K562 (cell line): ENCODE measurements around the gene RCL1. TPM values are rescaled to one million over a fixed set of nuclear protein-coding genes. Genes with fewer than 3 reads are reported as not detected.

ENCODE experiments used
- CREB3 ChIP-seq: fragments of 450-650 bp; conservative IDR thresholded peaks from 2 replicates; pipeline ENCODE4 v1.6.1; 2016; ENCODE audit warnings: missing genetic modification characterization, low read depth, mild to moderate bottlenecking, missing compliant biosample characterization, moderate library complexity
- CXXC5 ChIP-seq: fragments of 250-450 bp; sonication (Bioruptor Pico); IDR thresholded peaks from 2 replicates; pipeline ENCODE4 v1.8.0; 2022; ENCODE audit warnings: inconsistent platforms, mild to moderate bottlenecking, moderate library complexity
- EP400 ChIP-seq: fragments of 450-650 bp; IDR thresholded peaks from 2 replicates; pipeline ENCODE4 v1.6.1; 2017; ENCODE audit warnings: antibody characterized with exemption, mild to moderate bottlenecking, moderate library complexity
- ETV6 ChIP-seq, 3 experiments: fragments of 150-350 bp in 1 of 3; sonication (generic) in 1 of 3; formaldehyde crosslinking in 1 of 3; IDR thresholded peaks; 2 replicates each; pipeline versions ENCODE4 v1.6.1 to v1.8.0; 2014 to 2022; ENCODE audit warnings: borderline replicate concordance in 2 of 3, low read depth in 2 of 3, antibody characterized with exemption in 1 of 3, low read length in 1 of 3, mild to moderate bottlenecking in 1 of 3, missing genetic modification reagents in 1 of 3
- IRF1 ChIP-seq: sonication (generic); formaldehyde crosslinking; IDR thresholded peaks from 2 replicates; pipeline ENCODE4 v1.8.0; 2022; ENCODE audit warnings: missing genetic modification reagents, mild to moderate bottlenecking, borderline replicate concordance
- MEIS2 ChIP-seq: fragments of 450-650 bp; IDR thresholded peaks from 2 replicates; pipeline ENCODE4 v1.6.1; 2014; ENCODE audit warnings: mild to moderate bottlenecking; ENCODE audit not compliant: partially characterized antibody
- PREB ChIP-seq: sonication (generic); formaldehyde crosslinking; IDR thresholded peaks from 2 replicates; pipeline ENCODE4 v1.8.1; 2023; ENCODE audit warnings: mild to moderate bottlenecking, missing genetic modification reagents
- RAD21 ChIP-seq, 2 experiments: fragments of 250-450 bp in 1 of 2; fragments of 450-650 bp in 1 of 2; sonication (Bioruptor Pico) in 1 of 2; formaldehyde crosslinking in 1 of 2; IDR thresholded peaks in 1 of 2; conservative IDR thresholded peaks in 1 of 2; 2 replicates each; pipeline versions ENCODE4 v1.4.0 to v1.8.0; 2020 to 2022; ENCODE audit warnings: mild to moderate bottlenecking in 2 of 2, moderate library complexity in 1 of 2
- RNF219 ChIP-seq: fragments of 250-450 bp; sonication (Bioruptor Pico); IDR thresholded peaks from 2 replicates; pipeline ENCODE4 v1.5.0; 2022; ENCODE audit warnings: mild to moderate bottlenecking
- TSC22D4 ChIP-seq: fragments of 450-650 bp; IDR thresholded peaks from 2 replicates; pipeline ENCODE4 v1.6.1; 2016; ENCODE audit warnings: missing genetic modification characterization, missing biosample characterization, control low read depth
- TSHZ1 ChIP-seq: fragments of 250-450 bp; sonication (Bioruptor Pico); IDR thresholded peaks from 2 replicates; pipeline ENCODE4 v1.4.0; 2020; ENCODE audit warnings: mild to moderate bottlenecking, moderate library complexity
- ZFX ChIP-seq: sonication (generic); formaldehyde crosslinking; IDR thresholded peaks from 2 replicates; pipeline ENCODE4 v1.8.0; 2022; ENCODE audit warnings: mild to moderate bottlenecking, missing genetic modification reagents, moderate library complexity
- ZNF184 ChIP-seq: sonication (generic); formaldehyde crosslinking; IDR thresholded peaks from 2 replicates; pipeline ENCODE4 v1.5.0; 2020; ENCODE audit warnings: missing genetic modification reagents
- ZNF263 ChIP-seq: sonication (generic); formaldehyde crosslinking; IDR thresholded peaks from 2 replicates; pipeline ENCODE4 v1.8.0; 2022; ENCODE audit warnings: mild to moderate bottlenecking, missing genetic modification reagents, borderline replicate concordance
- ZNF354B ChIP-seq: fragments of 250-450 bp; sonication (Bioruptor Pico); IDR thresholded peaks from 2 replicates; pipeline ENCODE4 v1.4.0; 2020
- ZNF583 ChIP-seq: fragments of 250-450 bp; sonication (Bioruptor Pico); IDR thresholded peaks from 2 replicates; pipeline ENCODE4 v1.4.0; 2020
- ZNF696 ChIP-seq: fragments of 250-450 bp; sonication (Bioruptor Pico); conservative IDR thresholded peaks from 2 replicates; pipeline ENCODE4 v1.4.0; 2020; ENCODE audit warnings: mild to moderate bottlenecking, moderate library complexity
- ZNF79 ChIP-seq: fragments of 250-450 bp; sonication (Bioruptor Pico); IDR thresholded peaks from 2 replicates; pipeline ENCODE4 v1.4.0; 2020; ENCODE audit warnings: low read depth, mild to moderate bottlenecking, moderate library complexity
- polyA plus RNA-seq, 8 experiments: library from polyadenylated mRNA; depleted of rRNA in 4 of 8; stranded (reverse) in 5 of 8; unstranded in 3 of 8; fragments of >200 nt; fragmentation: Nextera tagmentation in 2 of 8; fragmentation: Illumina TruSeq in 1 of 8; extraction: Ambion mirVana in 2 of 8; extraction: Trizol in 1 of 8; gene quantifications; 2 replicates each; pipeline versions ENCODE4 v1.2.1 to v1.2.3, GENCODE V29; 2011 to 2014; ENCODE audit warnings: inconsistent platforms in 1 of 8, missing spikeins in 1 of 8
- total RNA-seq, 7 experiments: library from RNA; depleted of rRNA in 6 of 7; stranded (reverse); fragments of >200 nt in 6 of 7; fragmentation: Illumina TruSeq in 2 of 7; extraction: Trizol in 2 of 7; gene quantifications; 2 replicates each; pipeline versions ENCODE4 v1.2.1 to v1.2.3, GENCODE V29; 2011 to 2021; ENCODE audit warnings: low replicate concordance in 1 of 7

RCL1 gene
- total and polyA plus RNA-seq, 9 of the 15 experiments (the other 6 are each of a cell fraction or from before 2014, with no cell fraction given) = 24.0 to 67.7 (median 38.6) TPM

GRCh38 chr9:4862506-4863250 lies 69.9 kb downstream of the RCL1 start (continued):
- TF ChIP-seq CXXC5 (CRISPR knock-in tag) (peak; percentile 60), ZFX (no peak), ZNF263 (CRISPR knock-in tag) (no peak), TSC22D4 (tag) (no peak), RNF219 (CRISPR knock-in tag) (no peak), ZNF79 (CRISPR knock-in tag) (no peak), CREB3 (tag) (no peak), IRF1 (CRISPR knock-in tag) (no peak), EP400 (peak; percentile 54; the same call in 1 of the 2 replicates), PREB (CRISPR knock-in tag) (no peak), TSHZ1 (CRISPR knock-in tag) (no peak), ETV6 (IDR thresholded peaks at IDR 0.05; ENCODE audit: borderline replicate concordance in 1 of 2, low read depth in 2 of 2, low read length in 1 of 2) (no peak), ETV6 (CRISPR knock-in tag; IDR thresholded peaks at IDR 0.05; ENCODE audit: borderline replicate concordance) (no peak), MEIS2 (peak; percentile 89), ZNF696 (CRISPR knock-in tag) (no peak), ZNF354B (CRISPR knock-in tag) (no peak), ZNF583 (CRISPR knock-in tag) (no peak), RAD21 (CRISPR knock-in tag; conservative IDR thresholded peaks at IDR 0.05 in 1 of 2, IDR thresholded peaks at IDR 0.05 in 1 of 2) (peak in 1 of 2 experiments; percentile 17; a peak in 1 of 4 replicates), ZNF184 (CRISPR knock-in tag) (no peak)
